Fibroblast of the aortic adventitia (primary cell): Measurements from ENCODE around the gene ISCA2. TPM values are rescaled to one million over a fixed set of nuclear protein-coding genes. Genes with fewer than 3 reads are reported as not detected.

Experiments
- DNase-seq: peaks from one replicate; pipeline ENCODE4 v3.0.0-alpha.2; 2010; ENCODE audit warnings: low read depth
- H3K4me3 ChIP-seq: 2 replicates; pipeline ENCODE4 v1.5.1; 2011; ENCODE audit warnings: low read depth, mild to moderate bottlenecking, control low read depth, low read length, moderate library complexity
- total RNA-seq: library from RNA; depleted of rRNA; stranded (reverse); fragments of >200 nt; gene quantifications from 2 replicates; pipeline ENCODE4 v1.2.3, GENCODE V29; 2012; ENCODE audit warnings: low replicate concordance
- TF ChIP-seq, protein P1 (sequence below): IDR thresholded peaks from 2 replicates; pipeline ENCODE4 v1.5.1; 2011; ENCODE audit warnings: mild to moderate bottlenecking, low read length, control low read depth, inconsistent platforms; ENCODE audit not compliant: insufficient read depth

Gene ISCA2
- total RNA-seq, 1 donor = 12.9 TPM

DNA sequence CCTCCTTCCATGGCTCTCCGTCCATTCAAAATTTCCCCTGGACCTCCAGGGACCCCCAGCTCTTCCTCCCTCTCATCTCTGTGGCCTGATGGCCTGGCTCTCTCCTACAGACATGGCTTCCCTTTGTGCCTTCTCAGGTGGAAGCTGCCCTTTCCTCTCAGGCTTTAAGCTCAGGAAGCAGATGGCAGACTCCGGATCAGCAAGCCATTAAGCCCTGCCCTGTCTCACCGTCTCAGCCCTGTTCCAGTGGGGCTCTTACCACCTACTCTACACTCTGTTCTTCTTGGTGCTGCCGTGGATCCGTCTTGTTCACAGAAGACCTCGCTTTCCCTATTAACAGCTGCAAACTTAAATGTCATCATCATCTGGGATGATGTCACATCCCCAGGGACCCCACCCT, 33.6 kb upstream of the ISCA2 start:
- H3K4me3 ChIP-seq = no peak overlapping the region
- TF ChIP-seq, protein P1, sequence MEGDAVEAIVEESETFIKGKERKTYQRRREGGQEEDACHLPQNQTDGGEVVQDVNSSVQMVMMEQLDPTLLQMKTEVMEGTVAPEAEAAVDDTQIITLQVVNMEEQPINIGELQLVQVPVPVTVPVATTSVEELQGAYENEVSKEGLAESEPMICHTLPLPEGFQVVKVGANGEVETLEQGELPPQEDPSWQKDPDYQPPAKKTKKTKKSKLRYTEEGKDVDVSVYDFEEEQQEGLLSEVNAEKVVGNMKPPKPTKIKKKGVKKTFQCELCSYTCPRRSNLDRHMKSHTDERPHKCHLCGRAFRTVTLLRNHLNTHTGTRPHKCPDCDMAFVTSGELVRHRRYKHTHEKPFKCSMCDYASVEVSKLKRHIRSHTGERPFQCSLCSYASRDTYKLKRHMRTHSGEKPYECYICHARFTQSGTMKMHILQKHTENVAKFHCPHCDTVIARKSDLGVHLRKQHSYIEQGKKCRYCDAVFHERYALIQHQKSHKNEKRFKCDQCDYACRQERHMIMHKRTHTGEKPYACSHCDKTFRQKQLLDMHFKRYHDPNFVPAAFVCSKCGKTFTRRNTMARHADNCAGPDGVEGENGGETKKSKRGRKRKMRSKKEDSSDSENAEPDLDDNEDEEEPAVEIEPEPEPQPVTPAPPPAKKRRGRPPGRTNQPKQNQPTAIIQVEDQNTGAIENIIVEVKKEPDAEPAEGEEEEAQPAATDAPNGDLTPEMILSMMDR = no peak
- DNase-seq = no peak

GRCh38 chr14:74462993-74463392, 30.6 kb upstream of the ISCA2 start:
- no peak for DNase-seq
- TF ChIP-seq, protein P1 = no peak

GRCh38 chr14:74463697-74464096, 29.9 kb upstream of the ISCA2 start:
- H3K4me3 ChIP-seq = no peak overlapping the region
- TF ChIP-seq, protein P1 = no peak
- DNase-seq = no peak

More at GRCh38 chr14:74462993-74463392, 30.6 kb upstream of the ISCA2 start:
- H3K4me3 ChIP-seq = no peak overlapping the region

DNA sequence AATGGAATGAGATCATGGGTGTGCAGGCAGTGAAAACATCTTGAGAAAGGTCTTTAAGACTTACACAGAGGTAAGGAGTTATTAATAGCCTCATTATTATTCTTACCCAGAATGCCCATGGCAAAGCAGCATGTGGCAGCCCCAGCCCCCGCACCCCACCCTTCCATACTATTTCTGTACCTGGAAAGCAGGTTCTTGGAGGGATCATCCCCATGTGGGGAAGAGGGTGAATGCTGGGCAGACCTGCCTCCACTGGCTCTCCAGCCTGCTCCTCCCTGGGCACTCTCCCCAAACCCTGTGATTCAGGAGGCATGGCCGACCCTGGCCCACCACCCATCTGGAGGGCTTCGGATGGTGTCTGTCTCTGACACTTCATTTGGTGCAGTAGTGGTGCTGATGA, 28.8 kb upstream of the ISCA2 start:
- H3K4me3 ChIP-seq = no peak overlapping the region
- no peak for DNase-seq
- TF ChIP-seq, protein P1 = no peak

GRCh38 chr14:74465335-74465734, 28.2 kb upstream of the ISCA2 start:
- H3K4me3 ChIP-seq = no peak overlapping the region
- TF ChIP-seq, protein P1 = no peak
- no peak for DNase-seq

DNA sequence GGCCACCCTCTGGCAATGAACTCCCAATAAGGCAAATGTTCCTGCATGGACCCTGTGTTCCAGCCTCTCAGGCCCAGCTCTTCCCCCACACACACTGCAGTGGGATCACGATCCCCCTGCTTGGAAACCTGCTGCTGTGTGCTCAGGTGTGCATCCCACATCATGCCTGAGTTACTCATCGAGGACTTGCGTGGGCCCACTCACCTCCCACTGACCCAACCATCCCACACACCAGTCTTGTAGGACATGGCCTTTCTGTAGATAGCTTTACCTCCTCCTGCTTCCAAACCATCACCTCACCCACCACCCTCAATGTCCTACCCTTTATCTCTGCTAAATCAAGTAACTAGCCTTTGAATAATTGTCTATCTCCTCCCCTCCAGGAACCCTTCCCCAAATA, 25.1 kb upstream of the ISCA2 start:
- TF ChIP-seq, protein P1 = no peak

More for the DNA sequence above, 25.1 kb upstream of the ISCA2 start:
- DNase-seq = no peak
- no peak overlapping the region for H3K4me3 ChIP-seq
